Limb (tissue), 2 donors: ENCODE results near the gene TTC28.
A peak's percentile ranks its signal among the peaks of the same experiment; 100 is the strongest.

Source experiments
- DNase-seq, 2 donors: peaks; one replicate each; pipeline ENCODE4 v3.0.0-alpha.2; 2016; ENCODE audit errors: extremely low spot score in 2 of 2

The TTC28 gene

DNA sequence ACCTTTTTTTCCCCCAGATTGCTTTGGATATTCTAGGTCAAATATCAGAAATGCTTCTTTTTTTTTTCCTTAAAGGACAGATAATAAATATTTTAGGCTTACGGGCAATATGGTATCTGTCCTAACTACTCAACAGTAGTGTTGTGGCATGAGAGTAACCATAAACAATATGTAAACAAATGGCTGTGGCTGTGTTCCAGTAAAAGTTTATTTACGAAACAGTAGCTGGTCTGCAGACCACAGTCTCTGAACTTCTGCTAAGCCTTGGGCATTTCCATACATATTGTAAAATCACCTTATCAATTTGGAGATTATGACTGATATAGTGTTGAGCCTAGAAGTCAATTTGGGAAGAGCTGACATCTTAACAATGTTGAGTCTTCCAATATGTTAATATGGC, 621.6 kb downstream of the TTC28 start:
- DNase-seq: no peak

DNA sequence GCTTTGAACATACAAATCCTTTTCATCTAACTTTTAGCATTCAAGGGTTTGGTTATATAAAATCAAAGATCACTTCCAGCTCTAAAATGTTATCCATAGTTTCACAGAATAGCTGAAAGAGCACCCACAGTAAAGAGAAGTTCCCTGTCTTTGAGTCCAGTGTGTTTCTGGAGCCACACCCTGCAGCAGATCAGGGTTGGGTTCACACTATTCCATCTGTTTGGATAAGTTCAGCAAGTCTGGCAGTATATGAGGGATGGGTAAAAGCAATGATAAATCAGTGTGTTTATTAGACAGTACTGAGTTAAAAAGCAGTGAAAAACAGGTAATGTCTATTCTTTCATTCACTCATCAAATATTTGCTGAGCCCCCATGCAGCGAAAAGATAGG, 624.8 kb downstream of the TTC28 start:
- no peak for DNase-seq

DNA sequence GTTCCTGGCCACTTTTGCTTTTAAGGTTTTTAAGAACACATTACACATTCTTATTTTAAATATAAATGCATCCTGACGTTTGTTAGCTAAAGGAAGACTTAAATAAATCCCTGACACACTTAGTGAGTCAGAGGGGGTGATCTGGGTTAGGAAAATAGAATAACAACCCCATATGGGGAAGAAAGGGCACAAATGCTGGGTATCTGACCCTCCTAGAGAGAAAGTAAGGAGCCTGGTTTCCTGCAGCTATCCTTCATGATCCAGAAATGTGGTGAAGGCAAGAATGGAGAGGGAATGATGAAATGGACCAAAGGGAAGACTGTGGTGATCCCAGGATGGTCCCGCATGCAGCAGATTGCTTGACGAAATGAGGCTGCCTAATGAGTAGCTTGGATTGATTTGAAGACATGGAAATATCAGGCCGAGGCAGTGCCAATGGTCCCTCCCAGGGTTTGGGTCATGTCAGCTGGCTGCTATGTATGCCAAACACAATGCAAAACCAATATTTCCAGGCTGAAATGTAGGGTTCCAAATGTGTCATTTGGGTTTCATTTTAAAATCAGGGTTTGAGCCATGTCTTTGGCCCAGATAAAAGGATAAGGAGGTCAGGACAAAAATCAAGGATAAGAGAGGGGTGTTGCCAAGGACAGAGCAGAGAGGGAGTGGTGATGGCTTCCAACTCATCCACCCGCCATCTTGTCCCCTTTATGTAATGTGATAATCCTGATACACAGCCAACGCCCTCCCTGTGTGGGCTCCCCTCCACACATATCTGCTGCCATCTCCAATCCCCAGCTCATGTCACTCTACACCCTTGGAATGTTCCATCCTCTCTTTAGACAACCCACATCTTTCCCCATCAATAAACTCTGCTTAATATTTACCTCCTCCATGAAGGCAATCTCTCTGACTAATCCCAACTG, 625.5 kb downstream of the TTC28 start:
- no peak for DNase-seq

DNA sequence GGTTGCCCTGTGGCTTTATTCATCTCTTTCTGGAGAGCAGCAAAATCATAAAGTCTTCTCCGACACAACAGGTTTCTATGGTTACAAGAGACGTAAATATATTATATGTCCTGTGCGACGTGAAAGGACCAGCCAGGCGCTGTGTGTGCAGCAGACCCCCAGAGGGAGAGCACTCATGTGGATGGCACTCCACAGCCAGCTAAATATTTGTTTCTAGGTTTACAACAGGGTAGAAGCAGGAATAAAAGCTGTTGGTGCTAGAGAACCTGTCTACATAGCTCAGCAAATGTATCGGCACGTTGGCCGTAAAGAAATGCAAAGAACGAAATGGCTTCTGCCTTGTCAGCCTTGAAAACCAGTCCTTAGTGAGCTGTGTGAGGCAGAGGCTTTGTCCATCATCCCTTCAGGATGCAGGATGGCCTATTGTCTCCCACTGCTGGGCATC, 626.8 kb downstream of the TTC28 start:
- DNase-seq: peak in 1 of 2 donors; percentile 46

DNA sequence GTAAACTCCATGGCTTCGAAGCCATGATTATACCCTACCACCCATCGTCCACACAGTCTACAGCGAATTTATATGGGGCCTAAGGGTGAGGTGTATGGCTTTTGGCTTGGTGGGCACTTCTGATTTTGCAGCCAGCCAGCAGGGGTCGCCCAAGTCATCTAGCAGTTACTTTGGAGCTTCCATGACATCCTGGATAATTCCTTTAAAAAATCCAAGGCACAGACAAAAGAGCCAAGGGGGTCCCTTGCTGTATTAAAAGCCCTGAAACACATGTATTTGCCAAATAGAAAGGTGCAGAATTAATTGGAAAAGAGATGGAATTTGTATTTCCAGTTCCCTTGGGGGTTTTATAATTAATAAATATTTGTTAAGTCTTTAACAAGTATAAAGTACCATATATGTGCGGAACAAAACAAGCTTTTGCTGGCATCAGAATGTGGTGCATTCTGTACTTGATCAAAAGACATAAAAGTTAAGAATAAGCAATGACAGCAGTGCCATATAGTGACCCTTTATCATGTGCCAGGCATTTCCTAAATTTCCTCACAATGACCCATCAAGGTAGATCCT, 627.8 kb downstream of the TTC28 start:
- DNase-seq: peak; percentile 72 to 88

DNA sequence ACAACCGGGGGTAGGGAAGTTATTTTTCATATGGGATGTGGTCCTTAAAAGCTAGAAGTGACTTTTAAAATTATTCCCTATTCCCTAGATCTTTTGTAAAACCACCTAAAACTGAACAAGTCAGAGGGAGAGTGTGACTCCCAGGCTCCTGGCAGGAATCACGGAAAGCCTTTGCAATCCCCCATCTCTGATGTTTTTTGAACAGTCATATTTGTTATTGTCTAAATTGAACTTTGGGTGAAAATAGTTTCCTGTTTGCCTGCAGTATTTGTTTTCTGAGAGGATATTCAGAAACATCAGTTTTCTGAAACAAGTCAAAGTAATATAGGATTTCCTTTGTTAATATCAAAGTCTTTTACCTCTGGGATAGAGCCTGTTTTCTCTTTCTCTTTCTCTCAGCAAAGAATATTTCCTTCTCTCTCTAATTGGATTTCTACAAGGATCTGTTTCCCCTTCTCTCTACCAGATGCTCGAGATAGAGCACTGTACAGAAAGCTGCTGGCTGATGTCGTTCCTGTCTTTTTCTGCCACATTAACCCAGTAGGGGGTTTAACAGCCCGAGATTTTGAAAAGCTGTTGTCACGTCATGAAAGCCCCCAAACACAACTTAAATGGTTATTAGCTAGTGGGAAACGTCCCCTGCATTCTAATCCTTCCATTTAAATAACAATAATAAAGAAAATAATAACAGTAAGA, 628.4 kb downstream of the TTC28 start:
- DNase-seq: no peak

DNA sequence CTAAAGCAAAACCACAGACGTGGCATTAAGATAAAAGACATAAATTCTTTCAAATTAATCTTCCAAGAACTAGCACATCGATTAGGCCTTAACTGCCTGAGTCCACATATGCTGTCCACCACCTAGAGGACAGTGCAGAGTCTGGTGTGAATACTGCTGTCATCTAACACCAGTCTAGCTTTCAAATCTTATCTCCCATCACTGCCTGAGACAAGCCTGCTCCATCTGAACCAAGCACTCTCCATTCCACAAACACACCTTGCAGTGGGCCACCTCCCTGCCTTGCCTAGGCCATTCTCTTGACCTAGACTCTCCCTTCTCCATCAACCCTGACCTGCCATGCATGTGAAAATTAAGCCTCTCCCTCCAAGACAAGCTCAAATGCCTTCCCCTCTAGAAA, 631.1 kb downstream of the TTC28 start:
- no peak for DNase-seq

DNA sequence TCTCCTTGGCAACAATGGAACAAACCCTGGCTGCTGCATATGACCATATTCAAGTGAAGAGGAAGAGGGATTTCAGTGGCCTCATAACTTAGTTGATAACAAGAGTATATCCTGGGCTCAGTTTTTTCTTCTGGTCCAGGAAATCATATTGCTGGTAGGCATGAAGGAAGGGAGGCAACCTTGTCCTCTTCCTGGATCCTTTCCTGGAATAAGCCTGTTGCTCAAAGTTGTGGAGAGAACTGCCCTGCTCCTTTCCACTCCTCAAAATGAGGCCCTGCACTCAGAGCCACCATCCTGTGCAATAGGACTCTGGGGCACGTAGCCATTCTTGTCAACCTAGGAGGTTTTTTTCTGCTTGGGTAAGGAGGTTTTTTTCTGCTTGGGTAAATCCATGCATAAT, 631.9 kb downstream of the TTC28 start:
- DNase-seq: no peak

DNA sequence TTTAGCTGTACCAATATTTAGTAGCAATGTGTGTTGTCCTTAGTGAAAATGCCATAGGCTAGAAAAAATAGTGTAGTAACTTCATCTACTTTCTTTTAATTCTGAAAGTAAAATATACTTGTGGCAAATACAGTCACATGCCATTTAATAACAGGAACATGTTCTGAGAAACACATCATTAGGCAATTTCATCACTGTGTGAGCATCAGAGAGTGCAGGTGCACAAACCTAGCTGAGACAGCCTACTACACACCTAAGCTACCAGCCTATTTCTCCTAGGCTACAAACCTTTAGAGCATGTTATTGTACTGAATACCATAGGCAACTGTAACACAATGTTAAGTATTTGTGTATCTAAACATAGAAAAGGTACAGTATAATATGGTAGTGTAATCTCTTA, 633.5 kb downstream of the TTC28 start:
- no peak for DNase-seq

DNA sequence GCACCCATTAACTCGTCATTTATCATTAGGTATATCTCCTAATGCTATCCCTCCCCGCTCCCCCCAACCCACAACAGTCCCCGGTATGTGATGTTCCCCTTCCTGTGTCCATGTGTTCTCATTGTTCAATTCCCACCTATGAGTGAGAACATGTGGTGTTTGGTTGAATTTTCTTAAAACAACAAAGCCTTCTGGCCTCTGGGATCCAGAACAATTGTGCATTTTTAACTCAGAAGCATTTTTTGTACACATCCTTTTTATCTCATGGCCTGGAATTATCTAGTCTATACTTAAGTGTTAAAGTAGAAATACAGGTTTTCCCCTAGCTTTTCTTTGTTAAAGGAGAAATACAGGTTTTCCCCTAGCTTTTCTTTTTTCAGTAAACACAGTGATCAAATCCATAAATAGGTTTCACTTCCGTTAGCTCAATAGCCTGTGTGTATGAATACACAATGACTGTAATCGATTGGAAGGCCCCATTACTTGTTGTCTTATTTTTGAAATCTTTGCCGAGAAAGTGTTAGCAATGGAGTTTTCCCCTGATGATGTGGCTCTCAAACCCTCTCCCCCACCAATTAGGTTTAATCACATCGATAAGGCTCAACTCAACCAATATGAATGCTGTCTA, 635.0 kb downstream of the TTC28 start:
- DNase-seq: no peak

DNA sequence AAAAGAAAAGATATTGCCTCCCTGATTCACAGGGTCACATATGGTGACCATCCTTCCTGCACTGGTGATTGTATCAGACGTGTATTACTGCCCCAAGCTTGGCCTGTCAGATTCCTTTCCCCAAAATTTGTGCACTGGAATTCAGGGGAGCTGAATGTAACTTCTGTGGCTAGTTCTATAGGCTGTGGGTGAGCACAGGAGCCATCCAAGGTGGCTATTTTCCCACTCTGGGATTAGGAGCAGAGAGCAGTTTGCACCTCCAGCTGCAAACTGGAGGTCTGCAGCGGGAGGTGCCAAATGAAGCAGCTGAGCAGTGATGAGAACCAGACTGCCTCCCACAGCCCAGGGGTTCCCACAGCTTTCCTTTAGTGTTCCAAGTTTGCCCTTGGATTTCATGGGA, 636.4 kb downstream of the TTC28 start:
- DNase-seq: no peak

DNA sequence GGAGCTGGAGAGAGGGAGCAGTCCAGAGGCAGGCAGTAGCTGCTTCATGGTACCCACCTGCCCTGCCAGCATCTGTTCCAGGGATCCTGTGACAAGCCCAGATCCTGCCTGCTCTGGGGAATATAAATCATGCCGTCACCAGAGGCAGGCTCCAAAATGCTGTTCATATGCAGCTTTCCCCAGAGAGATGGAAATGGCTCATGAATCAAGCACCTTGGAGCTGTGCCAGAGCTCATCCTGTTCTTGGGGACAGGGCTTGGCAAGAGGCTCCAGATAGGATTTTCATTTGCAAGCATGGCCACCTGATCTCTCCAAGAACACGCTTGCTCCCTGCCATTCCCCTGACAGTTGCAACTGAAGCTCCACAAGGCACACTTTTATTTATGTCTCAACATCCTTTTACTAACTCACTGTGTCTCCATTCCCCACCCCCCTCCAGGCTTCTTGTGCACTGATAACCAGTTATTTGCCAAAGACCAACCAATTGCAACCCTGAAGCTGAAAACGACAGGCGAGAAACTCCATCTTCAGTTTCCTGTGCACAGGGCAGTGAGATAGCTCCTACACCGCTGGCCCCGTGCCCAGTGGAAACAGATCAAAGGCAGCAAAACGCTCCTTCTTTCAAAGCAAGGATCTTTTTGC, 644.8 kb downstream of the TTC28 start:
- peak; percentile 64 to 78 for DNase-seq

DNA sequence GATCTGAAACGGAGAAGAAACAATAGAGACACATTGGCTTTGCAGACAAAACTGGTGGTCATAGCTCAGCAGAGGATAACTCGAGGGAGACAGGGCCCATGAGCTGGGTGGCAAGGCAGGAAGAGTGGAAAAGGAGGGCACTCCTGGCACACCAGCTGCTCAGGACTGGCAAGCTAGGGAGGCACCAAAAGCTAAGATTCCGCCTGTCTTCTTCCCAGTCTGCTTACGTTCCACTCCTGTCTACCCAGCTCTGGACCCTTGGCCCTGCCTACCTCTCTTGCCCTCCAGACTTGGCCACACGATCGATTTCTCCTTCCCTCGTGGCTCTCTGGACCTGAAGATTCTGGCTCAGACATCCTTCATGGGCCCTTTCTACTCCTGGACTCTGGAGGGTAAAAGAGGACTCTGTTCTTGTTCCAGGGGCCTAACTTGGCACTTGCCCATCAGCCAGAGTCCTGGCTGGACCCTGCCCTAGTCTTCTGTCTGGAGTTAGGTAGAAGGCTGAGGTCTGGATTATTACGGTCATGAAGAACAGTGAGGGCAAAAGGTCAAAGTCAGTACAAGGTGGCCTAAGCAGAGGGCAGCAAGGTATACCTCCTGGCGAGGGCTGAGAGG, 645.4 kb downstream of the TTC28 start:
- peak in 1 of 2 donors; percentile 26 for DNase-seq

DNA sequence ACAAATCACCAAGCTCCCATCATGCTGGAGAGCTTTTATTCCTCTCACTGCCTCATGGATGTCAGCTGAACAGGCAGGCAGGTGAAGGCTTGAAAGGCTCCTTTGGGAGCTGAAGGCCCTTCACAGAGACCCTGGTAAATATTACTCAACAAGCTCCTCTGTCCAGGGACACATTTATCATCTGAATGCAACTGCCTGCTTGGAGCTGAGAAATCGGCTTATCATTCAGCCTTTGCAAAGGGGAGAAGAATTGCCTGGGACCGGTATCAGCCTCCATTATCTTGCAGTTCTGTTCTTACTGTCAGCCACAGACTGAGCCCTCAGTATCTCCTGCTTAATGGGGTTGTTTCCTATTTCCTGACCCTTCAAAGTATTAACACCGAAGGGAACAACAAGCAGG, 646.8 kb downstream of the TTC28 start:
- DNase-seq: peak in 1 of 2 donors; percentile 19

DNA sequence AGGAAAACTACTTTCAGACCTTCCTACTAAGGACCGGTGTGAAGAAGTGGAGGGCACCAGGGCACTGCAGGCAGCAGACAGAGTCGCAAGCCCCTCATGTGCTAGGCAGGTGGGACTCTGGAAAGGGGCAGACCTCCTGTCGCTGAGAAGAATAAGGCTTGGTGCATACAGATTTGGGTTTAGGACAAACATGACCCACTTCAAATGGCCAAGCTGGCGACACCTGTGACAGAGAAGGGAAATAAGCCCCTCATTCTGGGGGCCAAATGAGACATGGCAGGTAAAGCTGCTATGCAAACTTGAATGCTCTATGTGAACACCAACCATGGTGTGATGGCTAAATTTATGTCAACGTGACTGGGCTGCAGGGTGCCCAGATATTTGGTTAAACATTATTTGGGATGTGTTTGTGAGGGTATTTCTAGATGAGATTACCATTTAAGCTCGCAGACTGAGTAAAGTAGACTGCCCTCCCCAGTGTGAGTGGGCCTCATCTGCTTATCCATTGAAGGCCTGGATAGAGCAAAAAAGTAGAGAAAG, 648.2 kb downstream of the TTC28 start:
- DNase-seq: peak in 1 of 2 donors; percentile 7

DNA sequence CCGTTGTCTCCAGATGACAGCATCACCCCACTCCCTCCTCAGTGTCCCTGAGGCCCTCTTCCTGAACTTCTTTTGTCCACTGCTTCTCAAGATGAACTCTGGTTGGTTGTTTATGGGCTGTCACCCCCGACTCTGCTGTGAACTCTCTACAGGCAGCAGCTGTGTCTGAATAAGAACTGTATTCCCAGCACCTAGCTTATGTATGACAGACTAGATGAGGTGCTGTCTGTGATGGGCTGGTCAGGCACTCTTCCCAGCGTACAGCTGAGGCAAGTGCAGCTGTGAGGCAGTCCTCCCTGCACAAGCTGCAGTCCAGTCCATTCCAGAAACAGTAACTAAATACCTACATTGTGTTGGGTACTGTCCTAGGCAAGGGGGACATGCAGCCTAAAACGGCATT, 649.2 kb downstream of the TTC28 start:
- peak; percentile 29 to 38 for DNase-seq

DNA sequence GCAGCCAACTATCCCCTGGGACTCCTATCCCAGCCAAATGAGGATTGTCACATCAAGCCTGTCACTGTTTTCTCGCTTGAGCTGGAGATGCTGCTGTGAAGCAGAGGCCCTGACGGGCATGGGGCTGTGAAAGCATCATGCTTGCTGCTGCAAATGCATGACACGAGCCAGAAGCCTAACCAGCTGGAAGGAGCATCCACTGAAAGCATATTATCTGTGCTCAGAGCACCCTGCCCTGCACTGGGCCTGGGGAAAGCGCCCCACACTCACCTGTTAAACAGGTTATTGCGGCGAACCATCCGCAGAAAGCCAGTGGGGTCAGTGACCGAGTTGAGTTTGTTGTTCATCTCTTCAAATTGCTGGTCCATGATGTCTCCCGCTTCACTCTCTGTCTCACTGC, 649.7 kb downstream of the TTC28 start:
- DNase-seq: peak in 1 of 2 donors; percentile 27

DNA sequence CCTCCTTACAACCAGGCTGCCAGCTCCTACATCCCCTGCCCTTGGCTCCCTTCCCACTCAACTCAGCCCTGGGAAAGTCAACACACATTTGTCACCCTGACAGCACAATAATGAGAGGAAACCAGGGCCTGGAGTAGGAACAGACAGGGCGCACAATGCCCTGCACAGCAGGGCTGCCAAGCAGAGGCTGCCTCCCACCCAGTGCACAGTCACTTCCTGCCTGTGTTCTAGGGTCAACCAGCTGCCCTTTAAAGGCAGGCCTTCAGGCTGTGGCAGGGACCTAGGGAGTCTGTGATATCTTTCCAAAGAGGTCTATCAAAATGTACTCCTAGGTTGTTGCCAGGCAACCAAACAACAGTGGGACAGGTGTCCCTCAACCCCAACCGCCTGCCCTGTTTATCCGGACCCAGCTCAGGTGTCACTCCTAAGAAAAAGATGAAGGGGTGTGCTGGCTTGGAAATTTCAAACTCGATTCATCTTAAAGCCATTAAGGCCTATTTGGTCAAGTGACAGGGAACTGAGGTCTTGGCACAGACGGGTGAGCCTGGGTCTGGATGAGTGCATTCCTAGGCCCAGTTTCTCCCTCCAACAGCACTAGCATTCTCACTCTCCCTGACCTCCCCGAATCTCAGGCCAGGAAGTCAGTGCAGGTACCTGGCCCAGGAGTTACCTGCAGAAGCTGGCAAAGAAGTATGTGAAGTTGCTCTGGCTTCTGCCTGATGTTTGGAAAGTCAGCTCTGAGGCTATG, 650.3 kb downstream of the TTC28 start:
- peak in 1 of 2 donors; percentile 51 for DNase-seq

DNA sequence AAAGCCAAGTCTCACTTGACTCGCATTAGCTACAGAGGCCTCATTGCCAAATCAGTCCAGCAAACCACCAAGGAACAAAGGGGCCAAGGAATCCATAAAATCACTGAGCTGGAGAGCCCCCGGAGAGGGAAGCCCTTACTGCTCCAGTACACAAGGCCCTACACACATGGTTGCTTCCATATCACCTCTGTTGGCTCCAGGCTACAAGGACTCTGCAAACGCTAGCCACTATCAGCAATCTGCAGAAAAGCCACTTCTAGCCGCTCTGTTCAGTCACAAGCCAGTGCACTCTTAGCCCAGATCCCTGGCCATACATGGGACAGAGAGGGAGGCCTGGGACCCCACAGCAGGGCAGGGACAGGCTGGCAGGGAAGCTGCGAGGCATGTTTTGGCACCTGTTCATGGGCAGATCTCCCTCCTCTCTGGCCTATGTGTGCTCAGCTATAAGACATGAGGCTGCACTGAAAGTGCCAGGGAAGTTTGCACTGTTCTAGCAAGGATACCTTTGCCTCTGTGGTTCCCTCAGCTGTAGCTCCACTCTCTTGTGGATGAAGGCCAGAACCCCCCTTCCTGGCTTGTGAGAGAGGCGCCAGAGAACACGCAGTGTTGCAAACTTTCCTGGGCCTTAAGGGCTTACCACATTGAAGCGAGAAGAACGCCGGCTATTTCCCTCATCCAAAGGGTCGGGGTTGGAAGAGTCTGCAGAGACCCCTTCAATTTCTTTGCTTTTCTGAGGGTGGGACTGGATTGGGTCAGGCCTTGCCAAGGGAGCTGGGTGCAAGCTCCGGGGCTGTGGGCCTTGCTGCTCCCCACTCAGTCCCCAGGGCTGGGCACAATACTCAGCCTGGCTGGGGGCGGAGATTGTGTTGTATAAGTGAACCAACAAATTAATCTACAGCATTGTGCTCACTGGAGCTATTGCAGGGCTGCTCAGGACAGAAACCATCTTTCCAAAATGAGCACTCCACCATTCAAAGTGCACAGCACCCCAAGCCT, 651.9 kb downstream of the TTC28 start:
- no peak for DNase-seq
